ENCODE measurements around the gene GSTM3.

DNA sequence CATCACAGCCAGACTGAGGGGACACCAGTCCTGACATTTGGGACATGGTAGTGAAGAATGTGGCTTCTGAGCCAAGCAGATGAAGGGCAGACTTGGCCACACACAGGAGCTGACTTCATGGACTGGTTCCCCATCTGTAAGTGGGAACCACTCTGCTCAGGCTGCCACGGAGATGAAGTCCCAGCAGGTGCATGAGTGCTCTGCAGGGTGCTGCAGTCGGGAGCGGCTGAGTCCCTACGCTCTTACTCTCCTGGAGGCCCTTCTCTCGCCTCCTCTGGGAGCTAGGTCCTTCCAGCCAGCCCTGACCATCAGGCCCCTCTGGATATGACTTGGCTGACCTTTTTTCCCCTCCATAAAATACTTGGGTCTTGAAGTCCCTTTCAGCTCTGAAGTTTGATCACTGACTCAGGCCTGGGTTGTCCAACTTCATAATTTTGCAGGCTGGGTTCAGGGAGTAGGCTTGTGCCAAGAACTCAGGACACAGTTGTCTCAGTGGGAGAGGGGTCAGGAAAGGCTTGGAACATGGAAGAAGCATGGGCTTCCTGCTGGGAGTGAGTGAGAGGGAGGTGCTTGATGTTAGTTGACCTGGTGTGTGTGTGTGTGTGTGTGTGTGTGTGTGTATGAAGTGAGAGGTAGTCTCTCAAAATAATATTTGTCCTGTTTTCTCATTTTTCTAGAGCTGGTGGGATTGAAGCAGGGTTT lies 43.9 kb upstream of the GSTM3 start:
- TF ChIP-seq CTCF (conservative IDR thresholded peaks at IDR 0.05; ENCODE audit: low read length), result no peak
- TF ChIP-seq EZH2phosphoT487 (IDR thresholded peaks at IDR 0.05; ENCODE audit: borderline replicate concordance, low read depth, low read length), result no peak

Data from OCI-LY7 (cell line).